Astrocyte (in vitro differentiated cells and primary cell): Measurements from ENCODE around the gene GREB1. TPM values are rescaled to one million over a fixed set of nuclear protein-coding genes. Genes with fewer than 3 reads are reported as not detected.
A peak's percentile ranks its signal among the peaks of the same experiment; 100 is the strongest.

Experiments
- DNase-seq: peaks from one replicate; pipeline ENCODE4 v3.0.0-alpha.2; 2010; ENCODE audit warnings: low read depth
- FAIRE-seq: peaks from 2 replicates; lab custom pipeline; 2011; peaks lifted over from hg19 to GRCh38; lab: Jason Lieb, UNC
- H2AFZ ChIP-seq: 2 replicates; pipeline ENCODE4 v1.6.0; 2012; ENCODE audit warnings: low read depth, low read length, inconsistent platforms
- H3K27ac ChIP-seq: 2 replicates; pipeline ENCODE4 v1.5.1; 2011; ENCODE audit warnings: low read depth, low read length, inconsistent platforms
- H3K27me3 ChIP-seq: 2 replicates; pipeline ENCODE4 v1.6.0; 2011; ENCODE audit warnings: low read length, inconsistent platforms; ENCODE audit not compliant: insufficient read depth
- H3K36me3 ChIP-seq: 2 replicates; pipeline ENCODE4 v1.5.1; 2011; ENCODE audit warnings: low read length, inconsistent platforms; ENCODE audit not compliant: insufficient read depth
- H3K4me1 ChIP-seq: 2 replicates; pipeline ENCODE4 v1.5.1; 2011; ENCODE audit warnings: low read length, inconsistent platforms; ENCODE audit not compliant: insufficient read depth
- H3K4me2 ChIP-seq: 2 replicates; pipeline ENCODE4 v1.6.0; 2012; ENCODE audit warnings: low read length, inconsistent platforms
- H3K4me3 ChIP-seq: 2 replicates; pipeline ENCODE4 v1.5.1; 2011; ENCODE audit warnings: low read depth, mild to moderate bottlenecking, low read length, inconsistent platforms; ENCODE audit not compliant: insufficient read depth
- H3K79me2 ChIP-seq: 2 replicates; pipeline ENCODE4 v1.6.0; 2012; ENCODE audit warnings: mild to moderate bottlenecking, low read length, inconsistent platforms; ENCODE audit not compliant: insufficient read depth
- H3K9ac ChIP-seq: 2 replicates; pipeline ENCODE4 v1.6.0; 2012; ENCODE audit warnings: mild to moderate bottlenecking, low read length, inconsistent platforms
- H3K9me3 ChIP-seq: 2 replicates; pipeline ENCODE4 v1.5.1; 2012; ENCODE audit warnings: low read depth, mild to moderate bottlenecking, low read length, inconsistent platforms; ENCODE audit not compliant: insufficient read depth
- H4K20me1 ChIP-seq: 2 replicates; pipeline ENCODE4 v1.6.0; 2012; ENCODE audit warnings: low read length, inconsistent platforms; ENCODE audit not compliant: insufficient read depth
- H3K27ac Mint-ChIP-seq: one replicate; pipeline ENCODE4 v1.8.0; 2021; ENCODE audit warnings: mild to moderate bottlenecking, mixed read lengths; ENCODE audit not compliant: unreplicated experiment
- H3K27me3 Mint-ChIP-seq: one replicate; pipeline ENCODE4 v1.8.0; 2021; ENCODE audit warnings: low read depth, mixed read lengths; ENCODE audit not compliant: unreplicated experiment
- H3K36me3 Mint-ChIP-seq: one replicate; pipeline ENCODE4 v1.8.0; 2021; ENCODE audit warnings: low read depth, mixed read lengths; ENCODE audit not compliant: unreplicated experiment
- H3K4me1 Mint-ChIP-seq: one replicate; pipeline ENCODE4 v1.8.0; 2021; ENCODE audit warnings: low read depth, mixed read lengths; ENCODE audit not compliant: unreplicated experiment
- H3K4me3 Mint-ChIP-seq: one replicate; pipeline ENCODE4 v1.8.0; 2021; ENCODE audit warnings: mild to moderate bottlenecking, moderate library complexity, mixed read lengths; ENCODE audit not compliant: unreplicated experiment
- H3K9me3 Mint-ChIP-seq: one replicate; pipeline ENCODE4 v1.8.0; 2021; ENCODE audit warnings: mild to moderate bottlenecking, mixed read lengths; ENCODE audit not compliant: unreplicated experiment
- CTCF ChIP-seq: IDR thresholded peaks from 2 replicates; pipeline ENCODE4 v1.5.1; 2011; ENCODE audit warnings: low read depth, mild to moderate bottlenecking, inconsistent platforms, low read length, moderate library complexity; ENCODE audit not compliant: insufficient read depth
- EZH2 ChIP-seq: IDR thresholded peaks from 2 replicates; pipeline ENCODE4 v1.6.1; 2012; ENCODE audit warnings: mild to moderate bottlenecking, low read length, inconsistent platforms; ENCODE audit not compliant: insufficient read depth
- total RNA-seq: library from RNA; stranded (reverse); gene quantifications from 2 replicates; pipeline ENCODE4 v1.2.1, GENCODE V29; 2021

The GREB1 gene
- total RNA-seq, 1 donor from 2014 or later = 14.5 TPM

DNA sequence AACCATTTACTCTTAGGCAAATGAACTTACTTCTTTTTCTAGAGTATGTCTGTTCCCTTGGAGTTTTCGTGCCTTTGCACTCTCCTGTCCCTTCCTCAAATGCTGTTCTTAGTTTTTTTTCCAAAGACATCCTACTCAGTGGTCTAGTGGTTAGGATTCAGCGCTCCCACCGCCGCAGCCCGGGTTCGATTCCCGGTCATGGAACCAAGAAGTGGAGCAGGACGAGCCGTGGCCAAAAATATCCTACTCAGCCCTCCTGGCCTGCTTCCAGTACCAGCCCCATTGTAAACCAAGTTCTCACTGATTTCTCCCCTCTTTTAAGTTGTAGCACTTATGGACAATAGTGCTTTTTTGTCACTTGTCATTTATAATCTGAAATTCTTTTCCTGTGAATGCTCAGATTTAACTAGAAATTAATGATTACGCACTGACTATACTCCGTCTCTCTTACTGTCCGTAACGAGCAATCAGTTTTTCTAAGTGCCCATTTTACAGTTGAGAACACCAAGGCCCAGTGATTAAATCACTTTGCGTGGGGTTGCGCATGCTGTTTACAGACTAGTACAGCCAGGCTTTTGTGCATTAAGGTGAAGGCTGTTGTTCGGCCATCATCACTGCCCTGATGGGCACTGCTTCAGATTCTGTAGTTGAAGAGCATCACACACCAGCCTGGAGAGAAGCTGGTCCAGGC is 17.9 kb downstream of the GREB1 start:
- Histone ChIP-seq H3K9me3 (no peaks in the 10 kb centered on the region), H2AFZ (no peak overlapping the region), H3K27me3 (peaks cover 20% of the 10 kb centered on the region), H3K4me3 (no peak overlapping the region), H3K79me2 (no peaks in the 10 kb centered on the region), H3K36me3 (no peaks in the 10 kb centered on the region), H3K27ac (no peak overlapping the region), H3K4me2 (no peak overlapping the region), H4K20me1 (no peaks in the 10 kb centered on the region), H3K9ac (no peak overlapping the region), H3K4me1 (peaks cover 5% of the 10 kb centered on the region)
- Mint-ChIP-seq H3K4me1 (peaks cover 16% of the 10 kb centered on the region), H3K4me3 (no peak overlapping the region), H3K27me3 (peaks cover 34% of the 10 kb centered on the region), H3K9me3 (no peaks in the 10 kb centered on the region), H3K27ac (no peak overlapping the region), H3K36me3 (no peaks in the 10 kb centered on the region)
- FAIRE-seq (no peak), DNase-seq (no peak)
- TF ChIP-seq CTCF = no peak
- no peak for TF ChIP-seq EZH2

DNA sequence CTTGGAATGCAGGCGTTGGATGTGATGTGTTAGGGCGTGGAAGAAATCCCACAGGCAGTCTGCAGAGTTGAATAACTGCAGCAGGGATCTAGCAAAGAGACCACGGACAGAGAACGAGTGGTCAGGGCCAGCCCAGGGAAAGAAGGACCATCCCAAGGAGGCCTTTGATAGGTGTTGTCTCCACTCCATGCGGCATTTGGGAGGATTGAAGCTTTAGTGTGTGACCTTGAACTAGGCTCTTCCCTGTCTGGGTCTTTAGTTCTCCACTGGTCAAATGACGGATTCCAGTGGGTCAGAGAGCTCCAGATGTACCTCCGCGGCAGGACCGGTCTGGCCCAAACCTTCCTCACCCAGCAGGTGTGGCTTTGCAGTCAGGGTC is 18.4 kb downstream of the GREB1 start:
- H3K9me3 Mint-ChIP-seq = no peaks in the 10 kb centered on the region
- no peak overlapping the region for H2AFZ ChIP-seq
- H3K27me3 Mint-ChIP-seq = peaks cover 34% of the 10 kb centered on the region
- H3K36me3 Mint-ChIP-seq = no peaks in the 10 kb centered on the region
- H4K20me1 ChIP-seq = no peaks in the 10 kb centered on the region
- peaks cover 16% of the 10 kb centered on the region for H3K4me1 Mint-ChIP-seq
- no peak overlapping the region for H3K4me3 ChIP-seq
- H3K27me3 ChIP-seq = peaks cover 20% of the 10 kb centered on the region
- no peak overlapping the region for H3K27ac ChIP-seq
- H3K79me2 ChIP-seq = no peaks in the 10 kb centered on the region
- no peak overlapping the region for H3K9ac ChIP-seq
- H3K9me3 ChIP-seq = no peaks in the 10 kb centered on the region
- no peak overlapping the region for H3K27ac Mint-ChIP-seq
- no peak overlapping the region for H3K4me2 ChIP-seq
- no peak overlapping the region for H3K4me3 Mint-ChIP-seq
- H3K36me3 ChIP-seq = no peaks in the 10 kb centered on the region
- H3K4me1 ChIP-seq = peaks cover 5% of the 10 kb centered on the region
- no peak for DNase-seq
- no peak for TF ChIP-seq CTCF
- no peak for TF ChIP-seq EZH2
- no peak for FAIRE-seq

DNA sequence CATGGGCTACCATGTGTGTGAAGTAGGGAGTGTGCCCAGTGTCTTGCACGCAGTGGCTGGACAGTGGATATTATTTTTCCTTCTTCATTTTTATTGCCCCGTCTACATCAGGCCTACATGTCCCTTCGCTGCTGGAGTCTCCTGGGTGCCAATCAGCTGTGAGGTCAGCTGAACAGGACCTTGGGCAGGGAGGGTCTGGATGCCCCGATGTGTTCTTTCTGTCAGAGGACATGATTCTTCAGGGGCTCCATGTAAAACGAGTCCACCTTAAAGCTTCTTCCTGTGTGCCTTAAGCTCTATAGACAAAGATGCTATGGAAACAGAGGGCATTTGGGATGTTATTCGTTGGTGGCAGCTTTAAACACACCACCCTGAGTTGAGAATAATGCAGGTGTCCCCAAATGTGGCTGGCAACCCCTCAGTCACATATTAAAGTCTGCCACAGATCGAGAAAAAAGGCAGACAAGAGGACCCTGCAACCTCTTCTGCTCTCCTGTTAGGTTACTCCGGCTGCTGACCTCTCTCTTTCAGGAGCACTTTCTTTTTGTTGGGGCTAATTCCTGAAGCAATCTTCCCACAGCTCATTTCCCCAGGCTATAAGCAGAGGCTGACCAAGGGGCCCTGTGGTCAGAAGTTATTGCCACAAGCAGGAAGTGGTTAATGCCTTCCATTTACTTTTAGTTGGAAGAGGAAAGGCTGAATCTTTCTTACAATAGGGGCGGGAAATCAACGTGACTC is 20.0 kb downstream of the GREB1 start:
- H3K4me2 ChIP-seq = peak overlapping the region; percentile 59
- H3K4me3 ChIP-seq = no peak overlapping the region
- peaks cover 30% of the 10 kb centered on the region for H3K27me3 ChIP-seq
- no peaks in the 10 kb centered on the region for H4K20me1 ChIP-seq
- H3K4me1 ChIP-seq = peaks cover 5% of the 10 kb centered on the region
- peak; percentile 55 for DNase-seq
- Mint-ChIP-seq H3K27me3 (peaks cover 41% of the 10 kb centered on the region), H3K4me1 (peaks cover 23% of the 10 kb centered on the region), H3K9me3 (no peaks in the 10 kb centered on the region), H3K27ac (peak overlapping the region; percentile 2), H3K4me3 (no peak overlapping the region), H3K36me3 (no peaks in the 10 kb centered on the region)
- H3K27ac ChIP-seq = no peak overlapping the region
- no peak for FAIRE-seq
- H3K9ac ChIP-seq = no peak overlapping the region
- H3K79me2 ChIP-seq = no peaks in the 10 kb centered on the region
- H2AFZ ChIP-seq = no peak overlapping the region
- no peaks in the 10 kb centered on the region for H3K9me3 ChIP-seq
- no peaks in the 10 kb centered on the region for H3K36me3 ChIP-seq
- TF ChIP-seq CTCF (no peak), EZH2 (no peak)
